Hippocampal formation (tissue), 2 donors: ENCODE measurements around the gene BANF1.
"Not testable (repeated sequence)": the region's sequence is repeated elsewhere in the genome, so short reads cannot be mapped to it uniquely, and the experiment has no call there.

Source experiments
- DNase-seq, 2 donors: peaks; one replicate each; lab custom pipeline; 2025; lab: John Stamatoyannopoulos, UW

The BANF1 gene

GRCh38 chr11:65978391-65979238, 23.7 kb upstream of the BANF1 start:
- DNase-seq, result no peak

- DNase-seq, result no peak
These were observed 23.0 kb upstream of the BANF1 start for GRCh38 chr11:65979261-65979759.

GRCh38 chr11:65981101-65981740, 21.1 kb upstream of the BANF1 start:
- DNase-seq, result no peak

- DNase-seq, result no peak
These were observed 20.1 kb upstream of the BANF1 start for GRCh38 chr11:65981972-65982823.

- DNase-seq, result no peak
These were observed 19.3 kb upstream of the BANF1 start for GRCh38 chr11:65982824-65983588.

GRCh38 chr11:65983589-65983987, 18.7 kb upstream of the BANF1 start:
- DNase-seq, result no peak

- no peak for DNase-seq
These were observed 15.0 kb upstream of the BANF1 start for GRCh38 chr11:65987336-65987735.

GRCh38 chr11:65988791-65989592, 13.3 kb upstream of the BANF1 start:
- DNase-seq, result peak; percentile 88 to 95

- DNase-seq, result no peak
These were observed 10.2 kb upstream of the BANF1 start for GRCh38 chr11:65992056-65992455.

GRCh38 chr11:65997286-65997685, 5.0 kb upstream of the BANF1 start:
- no peak for DNase-seq

GRCh38 chr11:66002648-66003225, 434 bp downstream of the BANF1 start:
- peak in 1 of 2 donors; percentile 59 for DNase-seq

- DNase-seq, result no peak
These were observed 988 bp downstream of the BANF1 start for GRCh38 chr11:66003291-66003690.

GRCh38 chr11:66004186-66004585, 1.9 kb downstream of the BANF1 start:
- no peak for DNase-seq

- no peak for DNase-seq
These were observed 4.0 kb downstream of the BANF1 start for GRCh38 chr11:66006134-66006890.

- no peak for DNase-seq
These were observed 4.5 kb downstream of the BANF1 start for GRCh38 chr11:66006891-66007176.

GRCh38 chr11:66007201-66007634, 4.9 kb downstream of the BANF1 start:
- DNase-seq, result no peak

GRCh38 chr11:66008095-66008467, 5.8 kb downstream of the BANF1 start:
- DNase-seq, result no peak

- no peak for DNase-seq
These were observed 6.3 kb downstream of the BANF1 start for GRCh38 chr11:66008468-66009101.

GRCh38 chr11:66010036-66010435, 7.7 kb downstream of the BANF1 start:
- not testable (repeated sequence) for DNase-seq
